GM19438 (cell line): ENCODE data around the gene LDB3.

Experiments
- ATAC-seq: cut with Tn5 transposase; IDR thresholded peaks from one replicate; pipeline ENCODE4 v1.9.1; 2021; ENCODE audit warnings: low read depth; ENCODE audit not compliant: unreplicated experiment

Gene LDB3

DNA sequence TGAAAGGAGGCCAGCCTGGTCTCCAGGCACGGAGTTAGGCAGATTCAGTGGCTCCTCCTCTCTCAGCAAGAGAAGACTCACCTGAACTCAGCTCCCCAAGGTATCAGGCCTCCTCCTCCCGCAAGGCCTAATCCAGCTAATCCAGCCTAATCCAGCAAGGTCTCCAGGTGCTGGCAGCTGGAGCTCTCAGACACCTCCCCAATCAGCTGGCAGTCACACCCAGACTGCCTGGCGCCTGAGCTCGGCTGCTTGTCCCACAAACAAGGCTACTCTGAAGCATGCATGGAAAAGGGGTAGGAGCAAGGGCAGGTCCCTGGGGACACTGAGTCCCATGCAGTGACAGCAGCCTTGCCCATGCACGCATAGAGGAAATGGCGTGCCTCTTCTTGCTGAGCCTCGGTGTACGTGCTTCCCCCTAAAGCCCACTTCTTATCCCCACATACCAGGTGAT is 17.3 kb upstream of the LDB3 start:
- ATAC-seq: no peak

DNA sequence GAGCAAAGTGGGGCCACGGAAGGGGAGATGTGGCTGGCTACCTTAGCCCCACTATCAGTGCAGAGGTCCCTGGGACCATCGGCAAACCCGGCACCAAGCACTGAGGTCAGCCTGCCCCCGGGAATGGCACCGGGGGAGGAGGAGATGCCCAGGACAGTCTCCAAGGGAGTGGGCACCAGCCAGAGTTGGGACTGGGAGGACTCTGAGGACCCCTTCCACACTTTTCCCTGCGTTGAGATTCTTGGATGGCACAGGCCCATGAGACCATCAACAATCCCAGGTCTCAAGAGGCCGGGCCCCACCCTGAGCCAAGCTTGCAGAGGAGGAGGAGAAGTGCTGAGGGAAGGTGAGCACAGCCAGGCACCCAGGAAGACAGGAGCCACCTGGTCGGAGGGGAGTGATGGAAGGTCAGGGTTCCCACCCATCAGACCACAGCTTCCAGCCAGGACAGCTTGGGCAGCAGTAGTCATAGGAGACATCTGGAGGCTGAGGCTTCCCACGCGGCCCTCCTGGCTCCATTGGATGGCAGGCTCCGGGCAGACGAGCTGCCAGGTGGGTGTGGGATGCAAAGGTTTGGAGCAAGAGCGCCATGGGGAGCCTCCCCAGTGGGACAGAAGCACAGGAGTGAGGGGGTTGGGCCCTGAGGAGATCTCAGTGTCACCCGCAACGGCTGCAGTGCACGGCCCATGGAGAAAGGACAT is 16.5 kb upstream of the LDB3 start:
- ATAC-seq: no peak

DNA sequence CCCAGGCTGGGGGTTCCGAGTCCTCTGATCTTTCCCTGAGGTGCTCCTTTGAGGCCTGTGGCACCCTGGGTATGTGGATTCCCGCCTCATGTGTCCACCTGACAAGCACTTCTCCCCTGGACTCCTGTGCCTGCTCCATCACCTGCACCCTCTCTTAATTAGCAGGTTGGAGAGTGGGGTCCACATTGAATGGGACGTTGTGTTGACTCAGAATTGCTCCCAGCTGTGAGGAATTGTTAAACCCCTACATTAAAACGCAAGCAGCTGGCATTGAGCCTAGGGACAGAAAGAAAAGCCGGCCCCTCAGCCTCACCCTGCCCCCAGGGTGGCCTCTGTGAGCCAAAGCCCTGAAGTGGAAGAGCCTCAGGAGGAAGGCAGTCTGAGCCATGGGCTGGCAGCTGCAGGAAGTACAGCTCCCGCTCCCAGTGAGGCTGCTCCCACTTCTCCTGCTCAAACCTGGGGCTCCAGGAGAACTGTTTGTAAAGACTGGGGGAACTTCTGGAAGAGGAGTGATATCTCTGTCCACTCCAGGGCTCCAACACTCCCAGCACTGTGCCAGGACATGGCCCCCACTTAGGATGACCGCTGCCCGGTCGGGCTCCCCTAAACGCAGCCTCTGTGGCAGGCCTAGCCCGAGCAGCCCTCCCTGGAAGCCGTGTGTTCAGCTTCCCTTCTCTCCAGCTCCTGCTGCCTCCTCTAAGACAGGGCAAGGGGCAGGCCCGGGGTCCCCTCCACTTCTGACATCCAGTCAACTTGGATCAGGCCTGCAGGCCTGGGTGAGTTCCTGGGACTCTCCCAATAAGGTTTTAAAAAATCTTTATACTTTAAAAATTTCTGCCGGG is 15.7 kb upstream of the LDB3 start:
- ATAC-seq: no peak

GRCh38 chr10:86653379-86653778 is 14.9 kb upstream of the LDB3 start:
- ATAC-seq: no peak

DNA sequence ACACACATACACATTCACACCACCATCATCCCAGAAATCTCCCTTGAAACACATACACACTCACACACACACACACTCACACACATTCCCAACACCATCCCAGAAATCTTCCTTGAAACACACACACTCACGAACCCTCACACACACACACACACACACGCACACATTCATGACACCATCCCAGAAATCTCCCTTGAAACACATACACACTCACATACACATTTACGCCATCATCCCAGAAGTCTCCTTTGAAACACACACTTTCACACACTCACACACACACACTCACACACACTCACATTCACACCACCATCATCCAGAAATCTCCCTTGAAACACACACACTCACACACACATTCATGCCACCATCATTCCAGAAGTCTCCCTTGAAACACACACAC is 14.3 kb upstream of the LDB3 start:
- ATAC-seq: no peak

GRCh38 chr10:86654411-86655172 is 13.7 kb upstream of the LDB3 start, which contains the start of gene OPN4:
Gene OPN4 (plus strand): TSS chr10:86654547. CDS start chr10:86654784, 237 bp downstream.
- no peak for ATAC-seq

DNA sequence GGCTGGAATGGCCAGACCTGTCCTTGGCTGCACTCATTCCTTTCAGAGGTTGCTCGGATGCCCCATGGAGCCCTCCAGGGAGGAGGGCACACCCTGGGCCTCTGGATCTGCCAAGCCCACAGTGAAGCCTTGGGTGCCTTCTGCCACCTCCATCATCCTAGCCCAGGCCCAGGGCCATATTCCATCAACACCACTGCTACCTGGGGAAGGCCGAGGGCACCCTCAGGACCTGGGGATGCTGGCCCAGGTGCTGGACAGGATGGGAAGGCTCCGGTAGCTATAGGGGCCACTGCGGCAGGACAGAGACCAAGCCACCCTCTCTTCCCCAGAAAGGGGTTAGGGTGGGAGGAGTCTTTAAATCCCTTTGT is 13.2 kb upstream of the LDB3 start:
- no peak for ATAC-seq

- no peak for ATAC-seq
These were observed 12.7 kb upstream of the LDB3 start for GRCh38 chr10:86655596-86655995.

- no peak for ATAC-seq
These were observed 11.3 kb upstream of the LDB3 start for GRCh38 chr10:86657011-86657395.

- no peak for ATAC-seq
These were observed 10.8 kb upstream of the LDB3 start for GRCh38 chr10:86657396-86658011.

DNA sequence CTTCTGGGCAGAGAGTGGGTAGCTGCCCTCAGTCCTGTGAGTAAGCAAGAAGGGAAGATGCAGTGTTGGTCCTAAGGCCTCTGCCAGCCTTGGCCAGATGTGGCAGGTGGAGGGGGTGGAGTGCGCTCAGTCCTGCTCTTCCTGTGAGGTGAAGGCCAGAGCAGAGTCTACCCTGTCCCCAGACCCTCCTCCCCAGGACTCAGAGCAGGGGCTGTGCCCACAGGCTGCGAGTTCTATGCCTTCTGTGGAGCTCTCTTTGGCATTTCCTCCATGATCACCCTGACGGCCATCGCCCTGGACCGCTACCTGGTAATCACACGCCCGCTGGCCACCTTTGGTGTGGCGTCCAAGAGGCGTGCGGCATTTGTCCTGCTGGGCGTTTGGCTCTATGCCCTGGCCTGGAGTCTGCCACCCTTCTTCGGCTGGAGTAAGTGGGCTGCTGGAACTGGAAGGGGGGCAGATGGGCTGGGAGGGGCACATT is 10.0 kb upstream of the LDB3 start:
- ATAC-seq: no peak

DNA sequence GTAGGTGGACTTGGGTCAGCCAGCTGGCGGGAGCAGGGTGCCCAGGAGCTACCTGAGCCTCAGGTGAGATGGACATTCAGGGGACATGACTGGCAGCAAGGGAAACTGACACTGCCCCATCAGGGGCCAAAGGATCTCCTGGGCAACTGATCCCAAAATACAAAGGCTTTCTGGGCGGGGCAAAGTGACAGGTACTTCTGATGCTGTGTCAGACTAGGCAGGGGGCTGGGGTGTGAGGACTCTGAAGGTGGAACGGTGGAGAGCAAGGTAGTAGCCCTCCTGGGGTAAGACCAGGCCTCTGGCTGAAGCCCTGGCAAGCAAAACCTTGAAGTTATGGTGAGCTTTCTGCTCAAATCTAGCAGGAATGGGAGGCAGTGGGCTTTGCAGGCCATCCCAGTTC is 9.6 kb upstream of the LDB3 start:
- no peak for ATAC-seq

- ATAC-seq: no peak
These were observed 9.1 kb upstream of the LDB3 start for GRCh38 chr10:86659161-86659691.

DNA sequence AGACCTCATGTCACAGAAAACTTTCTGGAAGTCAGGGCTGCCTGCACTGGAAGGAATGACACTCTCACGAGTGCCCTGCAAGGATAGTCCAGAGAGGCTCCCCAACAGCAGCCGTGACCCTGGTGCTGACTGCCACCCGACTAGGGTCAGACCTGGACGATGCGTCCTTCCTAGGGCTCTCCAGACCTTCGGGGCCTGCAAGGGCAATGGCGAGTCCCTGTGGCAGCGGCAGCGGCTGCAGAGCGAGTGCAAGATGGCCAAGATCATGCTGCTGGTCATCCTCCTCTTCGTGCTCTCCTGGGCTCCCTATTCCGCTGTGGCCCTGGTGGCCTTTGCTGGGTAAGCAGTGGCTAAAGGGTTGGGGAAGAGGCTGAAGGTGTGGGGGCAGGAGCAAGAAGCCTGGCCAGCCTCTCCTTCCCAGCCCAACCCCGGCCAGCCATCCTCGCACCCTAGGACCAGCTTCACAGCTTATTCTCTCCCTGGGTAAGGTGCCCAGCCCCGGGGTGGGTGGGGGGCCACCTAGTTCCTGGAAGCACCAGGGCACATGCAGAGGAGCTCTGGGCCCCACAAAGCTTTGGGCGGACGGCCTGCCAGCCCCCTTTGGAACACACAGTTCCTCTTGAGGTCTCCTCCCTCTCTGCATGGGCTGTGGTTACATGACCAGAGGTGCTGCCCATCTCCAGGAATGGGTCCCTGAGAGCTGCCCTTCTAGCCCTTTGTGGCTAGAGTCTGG is 8.4 kb upstream of the LDB3 start:
- no peak for ATAC-seq

DNA sequence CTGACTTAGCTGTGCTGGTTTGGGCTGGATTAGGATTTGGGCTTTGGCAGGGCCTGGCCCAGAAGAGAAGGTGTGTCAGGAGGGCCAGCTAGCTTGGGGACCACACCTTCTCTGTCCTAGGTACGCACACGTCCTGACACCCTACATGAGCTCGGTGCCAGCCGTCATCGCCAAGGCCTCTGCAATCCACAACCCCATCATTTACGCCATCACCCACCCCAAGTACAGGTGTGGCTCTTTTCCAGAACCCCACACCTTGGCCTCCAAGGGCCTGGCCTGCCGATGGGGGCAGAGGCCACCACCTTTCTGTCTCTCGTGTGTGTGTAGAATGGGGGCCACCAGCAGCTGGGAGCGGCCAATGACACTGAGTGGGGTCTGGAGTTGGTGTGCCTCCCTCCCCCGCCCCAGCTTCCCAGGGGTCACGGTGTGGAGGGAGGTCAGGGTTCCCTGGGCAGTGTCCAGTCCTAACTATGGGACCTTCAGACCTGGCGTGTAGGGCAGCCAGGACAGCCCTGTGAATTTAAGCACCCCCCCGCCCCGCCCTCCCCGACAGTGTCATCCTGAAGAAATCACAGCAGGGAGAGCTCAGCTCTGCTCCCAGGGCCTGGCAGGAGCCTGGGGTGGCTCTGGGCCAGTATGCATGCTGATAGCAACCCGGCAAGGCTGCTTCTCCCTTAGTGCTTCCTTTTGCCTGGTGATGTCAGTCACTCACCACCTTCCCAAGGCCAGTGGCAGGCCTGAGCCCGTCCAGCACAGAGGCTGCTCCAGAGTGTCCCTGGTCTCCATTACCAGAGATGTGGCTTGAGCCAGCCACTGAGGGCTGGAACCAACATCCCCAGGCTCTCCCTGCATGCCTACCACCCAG is 6.9 kb upstream of the LDB3 start:
- ATAC-seq: no peak

DNA sequence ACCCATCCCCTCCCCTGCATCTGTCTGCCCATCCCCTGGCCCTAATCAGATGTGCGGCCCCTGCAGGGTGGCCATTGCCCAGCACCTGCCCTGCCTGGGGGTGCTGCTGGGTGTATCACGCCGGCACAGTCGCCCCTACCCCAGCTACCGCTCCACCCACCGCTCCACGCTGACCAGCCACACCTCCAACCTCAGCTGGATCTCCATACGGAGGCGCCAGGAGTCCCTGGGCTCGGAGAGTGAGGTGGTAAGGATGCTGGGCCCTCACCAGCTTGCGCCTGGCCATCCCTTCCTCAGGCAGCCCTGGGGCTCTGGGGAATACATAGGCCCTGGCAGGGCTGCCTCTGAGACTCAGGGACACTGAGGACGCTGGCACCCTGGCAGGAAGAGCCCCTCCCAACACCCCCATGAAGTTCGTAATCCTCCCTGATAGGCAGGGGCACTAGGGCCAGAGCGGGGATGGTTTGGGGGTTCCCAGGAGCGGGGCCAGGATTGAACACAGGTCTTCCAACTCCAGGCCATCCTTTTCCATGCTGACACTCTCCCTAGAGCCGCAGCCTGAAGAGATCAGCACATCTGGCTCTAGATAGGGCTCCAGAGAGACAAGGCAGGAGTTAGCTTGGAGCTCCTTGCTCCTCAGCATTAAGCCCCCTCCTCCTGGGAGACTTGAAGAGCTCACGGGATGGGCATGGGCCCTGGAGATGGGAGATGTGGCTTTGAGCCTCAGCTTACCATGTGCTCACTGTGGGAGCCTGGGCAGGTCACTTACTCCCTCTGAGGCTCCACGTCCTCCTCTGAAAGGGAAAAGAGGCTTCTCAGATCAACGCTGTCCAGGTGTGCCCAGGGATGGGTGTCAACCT is 5.9 kb upstream of the LDB3 start:
- no peak for ATAC-seq

- no peak for ATAC-seq
These were observed 5.3 kb upstream of the LDB3 start for GRCh38 chr10:86663046-86663345.
